Measurements from ENCODE around the gene UBR1. TPM values are rescaled to one million over a fixed set of nuclear protein-coding genes. Genes with fewer than 3 reads are reported as not detected.

Gene UBR1
- total and polyA plus RNA-seq, 12 donors, result 3.8 to 46.2 (median 26.7) TPM

- DNase-seq, result no peak
- 92 to 95% methylated on average over 5 of the region's 5 CpGs for WGBS, 2 donors
- Histone ChIP-seq H3K4me1 (peaks cover 0 to 25% (median 0%) of the 10 kb centered on the region in 9 donors), H3K36me3 (peaks cover 0 to 76% (median 25%) of the 10 kb centered on the region in 9 donors), H3K27ac (no peak overlapping the region), H3K27me3 (no peaks in the 10 kb centered on the region), H3K4me3 (no peak overlapping the region), H3K9me3 (peaks cover 0 to 3% (median 0%) of the 10 kb centered on the region in 11 donors)
- intact Hi-C loops (cut with DNase I), result no loop called here
- no peak for ATAC-seq
- TF ChIP-seq CTCF (IDR thresholded peaks at IDR 0.05), result no peak
These were observed 40.3 kb upstream of the UBR1 start for GRCh38 chr15:43146184-43146583.

GRCh38 chr15:43144512-43144911 lies 38.7 kb upstream of the UBR1 start:
- ATAC-seq (no peak), DNase-seq (no peak)
- Histone ChIP-seq H3K27me3 (no peaks in the 10 kb centered on the region), H3K4me3 (no peak overlapping the region), H3K4me1 (peaks cover 0 to 18% (median 0%) of the 10 kb centered on the region in 9 donors), H3K9me3 (peaks cover 0 to 8% (median 0%) of the 10 kb centered on the region in 11 donors), H3K36me3 (peaks cover 0 to 76% (median 35%) of the 10 kb centered on the region in 9 donors), H3K27ac (no peak overlapping the region)
- intact Hi-C loops (cut with DNase I), result no loop called here
- no peak for TF ChIP-seq CTCF (IDR thresholded peaks at IDR 0.05)

- 91 to 95% methylated on average over 4 of the region's 4 CpGs for WGBS, 2 donors
- Histone ChIP-seq H3K27ac (no peak overlapping the region), H3K27me3 (no peaks in the 10 kb centered on the region), H3K9me3 (peaks cover 0 to 8% (median 0%) of the 10 kb centered on the region in 11 donors), H3K4me1 (peaks cover 0 to 18% (median 0%) of the 10 kb centered on the region in 9 donors), H3K4me3 (no peak overlapping the region), H3K36me3 (peaks cover 0 to 76% (median 34%) of the 10 kb centered on the region in 9 donors)
- ATAC-seq, result no peak
- no peak for TF ChIP-seq CTCF (IDR thresholded peaks at IDR 0.05)
- no peak for DNase-seq
- intact Hi-C loops (cut with DNase I), result no loop called here
These were observed 37.5 kb upstream of the UBR1 start for GRCh38 chr15:43143203-43143941.

GRCh38 chr15:43135351-43135750 lies 29.5 kb upstream of the UBR1 start:
- Histone ChIP-seq H3K4me1 (peaks cover 0 to 21% (median 8%) of the 10 kb centered on the region in 9 donors), H3K36me3 (peaks cover 0 to 52% (median 30%) of the 10 kb centered on the region in 9 donors), H3K27me3 (no peaks in the 10 kb centered on the region), H3K27ac (no peak overlapping the region), H3K9me3 (no peaks in the 10 kb centered on the region), H3K4me3 (peak overlapping the region in 1 of 10 donors; percentile 95)
- TF ChIP-seq CTCF (IDR thresholded peaks at IDR 0.05), result no peak
- WGBS, 2 donors, result 88 to 92% methylated on average over 3 of the region's 3 CpGs
- ATAC-seq (no peak), DNase-seq (no peak)
- intact Hi-C loops (cut with DNase I), result no loop called here
